Tibial nerve (tissue), 4 donors: ENCODE results near the gene CD247. TPM values are rescaled to one million over a fixed set of nuclear protein-coding genes. Genes with fewer than 3 reads are reported as not detected.

Experiments
- DNase-seq, 2 donors: peaks; one replicate each; pipeline ENCODE4 v3.0.0-alpha.2; 2019; ENCODE audit warnings: low spot score in 2 of 2
- H3K27ac ChIP-seq, 4 donors: fragments of 200-600 bp; sonication (generic) in 3 of 4; one replicate each; pipeline ENCODE4 v1.5.1; 2017 to 2019; ENCODE audit warnings: mild to moderate bottlenecking in 1 of 4
- H3K27me3 ChIP-seq, 2 donors: fragments of 200-600 bp; sonication (generic) in 1 of 2; one replicate each; pipeline versions ENCODE4 v1.5.1 to v1.6.0; 2017 to 2019
- H3K36me3 ChIP-seq, 3 donors: fragments of 200-600 bp; sonication (generic); one replicate each; pipeline ENCODE4 v1.5.1; 2018 to 2019
- H3K4me1 ChIP-seq, 4 donors: fragments of 200-600 bp; sonication (generic) in 3 of 4; one replicate each; pipeline ENCODE4 v1.5.1; 2017 to 2019
- H3K4me3 ChIP-seq, 4 donors: fragments of 200-600 bp; sonication (generic) in 3 of 4; one replicate each; pipeline ENCODE4 v1.5.1; 2017 to 2019; ENCODE audit warnings: mild to moderate bottlenecking in 1 of 4, moderate library complexity in 1 of 4
- H3K9me3 ChIP-seq, 4 donors: fragments of 200-600 bp; sonication (generic) in 3 of 4; one replicate each; pipeline ENCODE4 v1.5.1; 2017 to 2019
- CTCF ChIP-seq, 5 experiments: fragments of 200-600 bp in 3 of 5; fragments of 450-650 bp in 2 of 5; sonication (generic) in 3 of 5; IDR thresholded peaks; one replicate each; pipeline ENCODE4 v1.5.1; 2016 to 2019; ENCODE audit warnings: antibody characterized with exemption in 5 of 5, mild to moderate bottlenecking in 3 of 5, moderate library complexity in 2 of 5
- EP300 ChIP-seq, 2 donors: sonication (generic); formaldehyde crosslinking; IDR thresholded peaks; one replicate each; pipeline ENCODE4 v1.6.1; 2017; ENCODE audit warnings: antibody characterized with exemption in 2 of 2, mild to moderate bottlenecking in 1 of 2
- POLR2A ChIP-seq, 2 donors: fragments of 450-650 bp; IDR thresholded peaks; one replicate each; pipeline ENCODE4 v1.6.1; 2017; ENCODE audit warnings: antibody characterized with exemption in 2 of 2, mild to moderate bottlenecking in 2 of 2, moderate library complexity in 2 of 2
- WGBS, 2 donors: methylation state at CpG; one replicate each; pipeline ENCODE4 v1.1.5; 2018; 5-methylcytosine and 5-hydroxymethylcytosine counted together
- total RNA-seq, 4 donors: library from RNA; depleted of rRNA; stranded (reverse); fragments of >200 nt; gene quantifications; one replicate each; pipeline ENCODE4 v1.1.0, GENCODE V29; 2016

CD247 gene
- total RNA-seq, 4 donors from 2014 or later, result 1.2 to 1.5 (median 1.4) TPM; not detected in 1

GRCh38 chr1:167526667-167527383 lies 8.5 kb upstream of the CD247 start:
- 47 to 53% methylated on average over 8 of the region's 8 CpGs for WGBS, 2 donors
- Histone ChIP-seq H3K9me3 (peaks cover 0 to 3% (median 0%) of the 10 kb centered on the region in 4 donors), H3K4me3 (no peak overlapping the region), H3K36me3 (no peaks in the 10 kb centered on the region), H3K27ac (no peak overlapping the region), H3K4me1 (no peaks in the 10 kb centered on the region), H3K27me3 (no peaks in the 10 kb centered on the region)
- no peak for DNase-seq
- TF ChIP-seq CTCF (IDR thresholded peaks at IDR 0.05), result no peak

DNA sequence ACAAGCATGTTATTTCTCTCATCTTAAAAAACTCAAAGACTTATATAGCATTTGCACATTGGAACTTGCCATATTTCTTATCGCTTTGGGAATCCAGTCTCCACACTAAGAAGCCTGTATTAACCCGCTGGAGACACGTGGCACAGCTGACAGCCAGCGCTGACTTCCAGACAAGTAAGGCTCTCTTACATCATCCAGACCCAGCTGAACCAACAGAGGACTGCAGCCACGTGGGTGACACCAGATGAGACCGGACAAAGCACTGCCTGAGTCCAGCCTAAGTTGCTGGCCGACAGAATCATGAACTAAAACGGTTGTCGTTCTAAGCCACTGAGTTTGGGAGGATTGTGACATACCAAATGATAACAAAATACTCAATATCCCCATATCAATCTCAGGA lies 6.3 kb upstream of the CD247 start:
- H3K36me3 ChIP-seq, result no peaks in the 10 kb centered on the region
- H3K4me3 ChIP-seq, result no peak overlapping the region
- peaks cover 0 to 3% (median 0%) of the 10 kb centered on the region in 4 donors for H3K9me3 ChIP-seq
- no peaks in the 10 kb centered on the region for H3K27me3 ChIP-seq
- no peak overlapping the region for H3K27ac ChIP-seq
- no peaks in the 10 kb centered on the region for H3K4me1 ChIP-seq
- WGBS, 2 donors, result 76 to 78% methylated on average over 9 of the region's 9 CpGs
- TF ChIP-seq POLR2A (IDR thresholded peaks at IDR 0.05) (no peak), EP300 (IDR thresholded peaks at IDR 0.05) (no peak), CTCF (IDR thresholded peaks at IDR 0.05) (no peak)
- peak; percentile 42 to 47 for DNase-seq

GRCh38 chr1:167522246-167522645 lies 3.9 kb upstream of the CD247 start:
- TF ChIP-seq EP300 (IDR thresholded peaks at IDR 0.05) (no peak), CTCF (IDR thresholded peaks at IDR 0.05) (no peak), POLR2A (IDR thresholded peaks at IDR 0.05) (no peak)
- H3K4me3 ChIP-seq, result no peak overlapping the region
- H3K4me1 ChIP-seq, result no peaks in the 10 kb centered on the region
- no peaks in the 10 kb centered on the region for H3K27me3 ChIP-seq
- H3K9me3 ChIP-seq, result peaks cover 0 to 3% (median 0%) of the 10 kb centered on the region in 4 donors
- H3K36me3 ChIP-seq, result no peaks in the 10 kb centered on the region
- 74% methylated on average over 5 of the region's 5 CpGs for WGBS, 2 donors
- H3K27ac ChIP-seq, result no peak overlapping the region
- DNase-seq, result no peak

DNA sequence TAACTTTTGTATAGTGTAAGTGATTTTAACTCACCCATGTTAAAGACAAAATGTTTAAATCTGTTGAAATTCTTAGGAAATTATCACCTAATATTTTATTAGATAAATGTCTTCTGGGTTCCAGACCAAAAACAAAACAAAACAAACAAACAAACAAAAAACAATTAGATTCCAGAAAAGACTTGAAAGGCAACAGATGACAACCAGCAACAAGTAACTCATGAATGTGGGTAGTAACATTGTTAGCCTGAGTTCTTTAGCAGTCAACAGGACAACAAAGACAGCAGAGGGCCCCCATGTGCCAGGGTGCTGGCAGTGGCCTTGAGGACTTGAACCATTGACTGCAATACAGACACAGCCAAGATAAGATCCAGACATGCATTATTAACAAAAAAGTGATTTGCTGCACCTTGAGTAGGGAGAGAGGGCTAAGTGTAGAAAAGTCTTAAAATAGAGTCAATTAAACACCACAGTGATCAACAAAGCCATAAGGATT lies 2.4 kb upstream of the CD247 start:
- H3K36me3 ChIP-seq, result no peaks in the 10 kb centered on the region
- H3K9me3 ChIP-seq, result peaks cover 0 to 3% (median 0%) of the 10 kb centered on the region in 4 donors
- DNase-seq, result no peak
- H3K4me3 ChIP-seq, result no peak overlapping the region
- H3K27ac ChIP-seq, result no peak overlapping the region
- no peaks in the 10 kb centered on the region for H3K27me3 ChIP-seq
- TF ChIP-seq EP300 (IDR thresholded peaks at IDR 0.05) (no peak), CTCF (IDR thresholded peaks at IDR 0.05) (no peak)
- no peaks in the 10 kb centered on the region for H3K4me1 ChIP-seq

- WGBS, 2 donors, result 75 to 81% methylated on average over 27 to 28 of the region's 30 CpGs
- Histone ChIP-seq H3K4me3 (peak overlapping the region in 2 of 4 donors; percentile 11 to 23), H3K4me1 (no peaks in the 10 kb centered on the region), H3K36me3 (no peaks in the 10 kb centered on the region), H3K27ac (peak overlapping the region in 1 of 4 donors; percentile 41), H3K9me3 (no peaks in the 10 kb centered on the region), H3K27me3 (no peaks in the 10 kb centered on the region)
- no peak for TF ChIP-seq EP300 (IDR thresholded peaks at IDR 0.05)
- no peak for TF ChIP-seq POLR2A (IDR thresholded peaks at IDR 0.05)
- TF ChIP-seq CTCF (IDR thresholded peaks at IDR 0.05), result no peak
- DNase-seq, result no peak
Measured at GRCh38 chr1:167517535-167518330, 596 bp downstream of the CD247 start.
